ENCODE data around the gene HMOX2.

Gene HMOX2

GRCh38 chr16:4450430-4450829 is 25.8 kb upstream of the HMOX2 start:
- no peak for TF ChIP-seq CTCF (IDR thresholded peaks at IDR 0.05; ENCODE audit: control extremely low read depth, extremely low read depth, low read depth, missing control alignments)
- ChIA-PET CTCF (no interaction called here), POLR2A (no interaction called here)
- DNase-seq (ENCODE audit: extremely low spot score): no peak

- CTCF ChIA-PET: no interaction called here
- TF ChIP-seq CTCF (IDR thresholded peaks at IDR 0.05; ENCODE audit: control extremely low read depth, extremely low read depth, low read depth, missing control alignments): no peak
These were observed 25.2 kb upstream of the HMOX2 start for GRCh38 chr16:4450931-4451519.

GRCh38 chr16:4452674-4453073 is 23.5 kb upstream of the HMOX2 start:
- ChIA-PET POLR2A (no interaction called here), CTCF (interaction anchor here (1.1 kb wide), 1 partner anchor 15 kb away, joined by 3 read pairs; no protein-coding TSS in a partner anchor)
- no peak for DNase-seq (ENCODE audit: extremely low spot score)
- TF ChIP-seq CTCF (IDR thresholded peaks at IDR 0.05; ENCODE audit: control extremely low read depth, extremely low read depth, low read depth, missing control alignments): no peak

More at GRCh38 chr16:4450931-4451519, 25.2 kb upstream of the HMOX2 start:
- POLR2A ChIA-PET: no interaction called here
- no peak for DNase-seq (ENCODE audit: extremely low spot score)

GRCh38 chr16:4454623-4455022 is 21.6 kb upstream of the HMOX2 start:
- no peak for TF ChIP-seq CTCF (IDR thresholded peaks at IDR 0.05; ENCODE audit: control extremely low read depth, extremely low read depth, low read depth, missing control alignments)
- DNase-seq (ENCODE audit: extremely low spot score): no peak
- ChIA-PET POLR2A (no interaction called here), CTCF (interaction anchor here (1.8 kb wide), 1 partner anchor 9 kb away, joined by 5 read pairs; no protein-coding TSS in a partner anchor)

- ChIA-PET CTCF (interaction anchor here (1.8 kb wide), 1 partner anchor 10 kb away, joined by 5 read pairs; no protein-coding TSS in a partner anchor), POLR2A (no interaction called here)
- no peak for TF ChIP-seq CTCF (IDR thresholded peaks at IDR 0.05; ENCODE audit: control extremely low read depth, extremely low read depth, low read depth, missing control alignments)
- no peak for DNase-seq (ENCODE audit: extremely low spot score)
These were observed 21.1 kb upstream of the HMOX2 start for GRCh38 chr16:4455081-4455480.

- DNase-seq (ENCODE audit: extremely low spot score): no peak
- TF ChIP-seq CTCF (IDR thresholded peaks at IDR 0.05; ENCODE audit: control extremely low read depth, extremely low read depth, low read depth, missing control alignments): no peak
- POLR2A ChIA-PET: no interaction called here
- CTCF ChIA-PET: no interaction called here
These were observed 20.2 kb upstream of the HMOX2 start for GRCh38 chr16:4455951-4456350.

Data from GM10248 (cell line).